ENCODE measurements around the gene SLC4A4.

DNA sequence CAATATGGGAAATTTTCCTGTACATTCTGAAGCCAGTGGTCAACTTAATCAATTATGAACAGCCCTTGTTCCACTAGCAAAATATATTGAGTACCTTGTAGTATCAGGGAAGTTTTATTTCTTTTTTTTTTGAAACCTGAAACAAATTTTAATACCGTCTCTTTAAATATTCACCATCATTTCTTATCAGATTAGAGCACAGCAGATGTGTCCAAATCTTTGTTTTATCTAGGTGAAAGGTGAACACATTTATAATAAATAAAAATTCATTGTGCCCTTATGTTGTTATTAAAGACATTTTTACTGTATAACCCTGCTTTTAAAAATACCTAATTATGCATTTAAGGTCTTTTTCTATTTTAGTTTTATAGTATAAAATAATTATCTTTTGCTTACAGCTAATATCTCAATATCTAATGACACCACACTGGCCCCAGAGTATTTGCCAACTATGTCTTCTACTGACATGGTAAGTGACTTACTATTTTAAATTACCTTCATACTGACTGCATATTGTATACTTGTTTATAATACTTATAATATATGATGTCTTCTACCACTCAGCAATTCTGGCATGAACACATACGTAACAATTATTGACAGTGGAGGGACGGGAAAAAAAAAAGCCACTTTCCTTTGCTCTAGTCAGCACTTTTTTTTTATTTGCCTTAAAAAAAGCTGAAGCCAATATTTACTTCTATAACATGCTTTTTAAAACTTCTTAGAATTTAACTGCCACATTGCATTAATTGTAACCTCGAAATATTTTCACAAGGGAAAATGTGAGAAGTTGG lies 147.9 kb downstream of the SLC4A4 start:
- TF ChIP-seq, protein P1, sequence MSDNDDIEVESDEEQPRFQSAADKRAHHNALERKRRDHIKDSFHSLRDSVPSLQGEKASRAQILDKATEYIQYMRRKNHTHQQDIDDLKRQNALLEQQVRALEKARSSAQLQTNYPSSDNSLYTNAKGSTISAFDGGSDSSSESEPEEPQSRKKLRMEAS (CRISPR knock-in tag; IDR thresholded peaks at IDR 0.05), result no peak
- TF ChIP-seq, protein P2, sequence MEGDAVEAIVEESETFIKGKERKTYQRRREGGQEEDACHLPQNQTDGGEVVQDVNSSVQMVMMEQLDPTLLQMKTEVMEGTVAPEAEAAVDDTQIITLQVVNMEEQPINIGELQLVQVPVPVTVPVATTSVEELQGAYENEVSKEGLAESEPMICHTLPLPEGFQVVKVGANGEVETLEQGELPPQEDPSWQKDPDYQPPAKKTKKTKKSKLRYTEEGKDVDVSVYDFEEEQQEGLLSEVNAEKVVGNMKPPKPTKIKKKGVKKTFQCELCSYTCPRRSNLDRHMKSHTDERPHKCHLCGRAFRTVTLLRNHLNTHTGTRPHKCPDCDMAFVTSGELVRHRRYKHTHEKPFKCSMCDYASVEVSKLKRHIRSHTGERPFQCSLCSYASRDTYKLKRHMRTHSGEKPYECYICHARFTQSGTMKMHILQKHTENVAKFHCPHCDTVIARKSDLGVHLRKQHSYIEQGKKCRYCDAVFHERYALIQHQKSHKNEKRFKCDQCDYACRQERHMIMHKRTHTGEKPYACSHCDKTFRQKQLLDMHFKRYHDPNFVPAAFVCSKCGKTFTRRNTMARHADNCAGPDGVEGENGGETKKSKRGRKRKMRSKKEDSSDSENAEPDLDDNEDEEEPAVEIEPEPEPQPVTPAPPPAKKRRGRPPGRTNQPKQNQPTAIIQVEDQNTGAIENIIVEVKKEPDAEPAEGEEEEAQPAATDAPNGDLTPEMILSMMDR (IDR thresholded peaks at IDR 0.05), result no peak
- TF ChIP-seq TEAD4 (CRISPR knock-in tag; IDR thresholded peaks at IDR 0.05), result no peak
- TF ChIP-seq, protein P3, sequence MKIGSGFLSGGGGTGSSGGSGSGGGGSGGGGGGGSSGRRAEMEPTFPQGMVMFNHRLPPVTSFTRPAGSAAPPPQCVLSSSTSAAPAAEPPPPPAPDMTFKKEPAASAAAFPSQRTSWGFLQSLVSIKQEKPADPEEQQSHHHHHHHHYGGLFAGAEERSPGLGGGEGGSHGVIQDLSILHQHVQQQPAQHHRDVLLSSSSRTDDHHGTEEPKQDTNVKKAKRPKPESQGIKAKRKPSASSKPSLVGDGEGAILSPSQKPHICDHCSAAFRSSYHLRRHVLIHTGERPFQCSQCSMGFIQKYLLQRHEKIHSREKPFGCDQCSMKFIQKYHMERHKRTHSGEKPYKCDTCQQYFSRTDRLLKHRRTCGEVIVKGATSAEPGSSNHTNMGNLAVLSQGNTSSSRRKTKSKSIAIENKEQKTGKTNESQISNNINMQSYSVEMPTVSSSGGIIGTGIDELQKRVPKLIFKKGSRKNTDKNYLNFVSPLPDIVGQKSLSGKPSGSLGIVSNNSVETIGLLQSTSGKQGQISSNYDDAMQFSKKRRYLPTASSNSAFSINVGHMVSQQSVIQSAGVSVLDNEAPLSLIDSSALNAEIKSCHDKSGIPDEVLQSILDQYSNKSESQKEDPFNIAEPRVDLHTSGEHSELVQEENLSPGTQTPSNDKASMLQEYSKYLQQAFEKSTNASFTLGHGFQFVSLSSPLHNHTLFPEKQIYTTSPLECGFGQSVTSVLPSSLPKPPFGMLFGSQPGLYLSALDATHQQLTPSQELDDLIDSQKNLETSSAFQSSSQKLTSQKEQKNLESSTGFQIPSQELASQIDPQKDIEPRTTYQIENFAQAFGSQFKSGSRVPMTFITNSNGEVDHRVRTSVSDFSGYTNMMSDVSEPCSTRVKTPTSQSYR (CRISPR knock-in tag; IDR thresholded peaks at IDR 0.05), result no peak
- TF ChIP-seq, protein P4, sequence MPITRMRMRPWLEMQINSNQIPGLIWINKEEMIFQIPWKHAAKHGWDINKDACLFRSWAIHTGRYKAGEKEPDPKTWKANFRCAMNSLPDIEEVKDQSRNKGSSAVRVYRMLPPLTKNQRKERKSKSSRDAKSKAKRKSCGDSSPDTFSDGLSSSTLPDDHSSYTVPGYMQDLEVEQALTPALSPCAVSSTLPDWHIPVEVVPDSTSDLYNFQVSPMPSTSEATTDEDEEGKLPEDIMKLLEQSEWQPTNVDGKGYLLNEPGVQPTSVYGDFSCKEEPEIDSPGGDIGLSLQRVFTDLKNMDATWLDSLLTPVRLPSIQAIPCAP (CRISPR knock-in tag; IDR thresholded peaks at IDR 0.05), result no peak
- TF ChIP-seq CREB1 (CRISPR knock-in tag; IDR thresholded peaks at IDR 0.05), result no peak
